Lung (tissue), 12 donors: ENCODE measurements around the gene COLEC12. TPM values are rescaled to one million over a fixed set of nuclear protein-coding genes. Genes with fewer than 3 reads are reported as not detected.

ENCODE experiments used
- ATAC-seq: fragments of 200-7000 bp; cut with Tn5 transposase; one replicate; pipeline ENCODE4 v1.9.1; 2020; ENCODE audit warnings: moderate number of reproducible peaks; ENCODE audit not compliant: insufficient read depth, low FRiP score
- DNase-seq, 3 donors: peaks; one replicate each; pipeline ENCODE4 v3.0.0-alpha.2; 2013 to 2017
- H3K27ac ChIP-seq, 2 donors: one replicate each; pipeline ENCODE4 v1.5.1; 2013; ENCODE audit warnings: mild to moderate bottlenecking in 2 of 2, moderate library complexity in 2 of 2, control low read depth in 1 of 2, inconsistent platforms in 1 of 2, low read depth in 1 of 2, low read length in 1 of 2
- H3K27me3 ChIP-seq, 3 donors: one replicate each; pipeline ENCODE4 v1.5.1; 2013; ENCODE audit warnings: low read length in 2 of 3; ENCODE audit not compliant: control insufficient read depth in 3 of 3, insufficient read depth in 3 of 3
- H3K36me3 ChIP-seq, 4 donors: one replicate each; pipeline ENCODE4 v1.5.1; 2013; ENCODE audit warnings: low read length in 4 of 4, mild to moderate bottlenecking in 1 of 4, moderate library complexity in 1 of 4; ENCODE audit not compliant: control insufficient read depth in 4 of 4, insufficient read depth in 4 of 4
- H3K4me1 ChIP-seq, 5 donors: one replicate each; pipeline ENCODE4 v1.5.1; 2013; ENCODE audit warnings: low read length in 5 of 5, mild to moderate bottlenecking in 2 of 5, moderate library complexity in 1 of 5; ENCODE audit not compliant: control insufficient read depth in 5 of 5, insufficient read depth in 5 of 5
- H3K4me3 ChIP-seq: one replicate; pipeline ENCODE4 v1.5.1; 2013; ENCODE audit warnings: mild to moderate bottlenecking, control low read depth, moderate library complexity
- H3K9ac ChIP-seq, 2 donors: one replicate each; pipeline ENCODE4 v1.5.1; 2013; ENCODE audit warnings: low read length in 2 of 2, control low read depth in 1 of 2; ENCODE audit not compliant: insufficient read depth in 1 of 2
- H3K9me3 ChIP-seq, 4 donors: one replicate each; pipeline ENCODE4 v1.5.1; 2013; ENCODE audit warnings: low read length in 3 of 4, mild to moderate bottlenecking in 1 of 4, moderate library complexity in 1 of 4; ENCODE audit not compliant: control insufficient read depth in 4 of 4, insufficient read depth in 3 of 4
- WGBS, 2 donors: extraction: QIAGEN DNeasy Blood & Tissue Kit; methylation state at CpG; one replicate each; pipeline ENCODE4 v1.1.7; 2013; 5-methylcytosine and 5-hydroxymethylcytosine counted together
- polyA plus RNA-seq, 2 donors: library from polyadenylated mRNA; stranded (reverse); fragments of 200-250 nt; gene quantifications; one replicate each; pipeline ENCODE4 v1.2.1, GENCODE V29; 2013
- total RNA-seq, 2 donors: library from RNA; depleted of rRNA in 1 of 2; stranded (reverse); fragments of >200 nt in 1 of 2; gene quantifications; one replicate each; pipeline ENCODE4 v1.2.1, GENCODE V29; 2014 to 2021
- TF ChIP-seq, protein P1 (sequence below): IDR thresholded peaks from 2 replicates; pipeline ENCODE4 v1.5.1; 2012; ENCODE audit warnings: mild to moderate bottlenecking; ENCODE audit errors: control extremely low read depth, extremely low read depth
- donor health status: control.
- donor health status: control.
- donor health status: Bipolar disorder and iron deficiency.
- donor health status: healthy.
- donor health status: DM: yes; HTN: yes; CAD: no.

Gene COLEC12
- total and polyA plus RNA-seq, 4 donors, result 10.3 to 108 (median 28.1) TPM

DNA sequence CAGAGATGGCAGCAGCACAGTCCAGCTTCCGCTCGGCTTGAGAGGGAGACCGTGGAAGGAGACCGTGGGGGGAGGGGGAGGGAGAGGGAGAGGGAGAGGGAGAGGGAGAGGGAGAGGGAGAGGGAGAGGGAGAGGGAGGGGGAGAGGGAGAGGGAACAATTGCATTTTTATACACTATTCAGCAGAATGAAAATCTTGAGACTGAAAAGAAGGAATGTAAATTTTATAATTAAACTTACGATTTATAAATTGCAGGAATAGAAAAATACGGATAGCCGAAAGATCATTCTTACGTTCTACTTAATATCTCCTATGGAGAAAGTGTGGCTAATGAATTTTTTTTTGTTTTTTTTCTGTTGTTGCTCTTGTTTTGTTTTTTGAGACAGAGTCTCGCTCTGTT, 12.5 kb upstream of the COLEC12 start:
- WGBS, 2 donors, result 96 to 97% methylated on average over 5 to 8 of the region's 9 CpGs
- ATAC-seq (no peak), DNase-seq (no peak)
- Histone ChIP-seq H3K4me3 (no peak overlapping the region), H3K4me1 (peaks cover 0 to 3% (median 0%) of the 10 kb centered on the region in 5 donors), H3K36me3 (no peaks in the 10 kb centered on the region), H3K27ac (no peak overlapping the region), H3K9me3 (no peaks in the 10 kb centered on the region), H3K27me3 (no peaks in the 10 kb centered on the region), H3K9ac (no peak overlapping the region)
- TF ChIP-seq, protein P1, sequence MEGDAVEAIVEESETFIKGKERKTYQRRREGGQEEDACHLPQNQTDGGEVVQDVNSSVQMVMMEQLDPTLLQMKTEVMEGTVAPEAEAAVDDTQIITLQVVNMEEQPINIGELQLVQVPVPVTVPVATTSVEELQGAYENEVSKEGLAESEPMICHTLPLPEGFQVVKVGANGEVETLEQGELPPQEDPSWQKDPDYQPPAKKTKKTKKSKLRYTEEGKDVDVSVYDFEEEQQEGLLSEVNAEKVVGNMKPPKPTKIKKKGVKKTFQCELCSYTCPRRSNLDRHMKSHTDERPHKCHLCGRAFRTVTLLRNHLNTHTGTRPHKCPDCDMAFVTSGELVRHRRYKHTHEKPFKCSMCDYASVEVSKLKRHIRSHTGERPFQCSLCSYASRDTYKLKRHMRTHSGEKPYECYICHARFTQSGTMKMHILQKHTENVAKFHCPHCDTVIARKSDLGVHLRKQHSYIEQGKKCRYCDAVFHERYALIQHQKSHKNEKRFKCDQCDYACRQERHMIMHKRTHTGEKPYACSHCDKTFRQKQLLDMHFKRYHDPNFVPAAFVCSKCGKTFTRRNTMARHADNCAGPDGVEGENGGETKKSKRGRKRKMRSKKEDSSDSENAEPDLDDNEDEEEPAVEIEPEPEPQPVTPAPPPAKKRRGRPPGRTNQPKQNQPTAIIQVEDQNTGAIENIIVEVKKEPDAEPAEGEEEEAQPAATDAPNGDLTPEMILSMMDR, result no peak

DNA sequence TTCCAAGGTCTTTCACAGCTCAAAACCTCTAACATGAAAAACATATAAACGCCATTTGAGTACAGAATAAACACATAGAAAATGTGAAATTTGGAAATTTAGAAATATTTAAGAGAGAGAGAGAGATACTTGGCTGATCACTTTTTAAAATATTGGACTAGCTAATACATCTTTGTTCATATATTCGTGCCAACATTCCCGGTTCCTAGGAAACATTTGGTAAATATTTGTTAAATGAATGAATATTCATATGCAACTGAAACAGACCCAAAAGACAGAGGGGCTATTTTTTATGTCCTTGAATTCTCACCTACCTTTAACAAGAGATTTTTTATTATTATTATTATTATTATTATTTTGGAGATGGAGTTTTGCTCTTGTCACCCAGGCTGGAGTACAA, 8.3 kb upstream of the COLEC12 start:
- H3K27ac ChIP-seq, result no peak overlapping the region
- 64 to 81% methylated on average over 3 of the region's 3 CpGs for WGBS, 2 donors
- H3K4me1 ChIP-seq, result no peaks in the 10 kb centered on the region
- no peak overlapping the region for H3K4me3 ChIP-seq
- no peaks in the 10 kb centered on the region for H3K27me3 ChIP-seq
- no peak overlapping the region for H3K9ac ChIP-seq
- DNase-seq (no peak), ATAC-seq (no peak)
- TF ChIP-seq, protein P1, result no peak
- H3K36me3 ChIP-seq, result no peaks in the 10 kb centered on the region
- no peaks in the 10 kb centered on the region for H3K9me3 ChIP-seq

DNA sequence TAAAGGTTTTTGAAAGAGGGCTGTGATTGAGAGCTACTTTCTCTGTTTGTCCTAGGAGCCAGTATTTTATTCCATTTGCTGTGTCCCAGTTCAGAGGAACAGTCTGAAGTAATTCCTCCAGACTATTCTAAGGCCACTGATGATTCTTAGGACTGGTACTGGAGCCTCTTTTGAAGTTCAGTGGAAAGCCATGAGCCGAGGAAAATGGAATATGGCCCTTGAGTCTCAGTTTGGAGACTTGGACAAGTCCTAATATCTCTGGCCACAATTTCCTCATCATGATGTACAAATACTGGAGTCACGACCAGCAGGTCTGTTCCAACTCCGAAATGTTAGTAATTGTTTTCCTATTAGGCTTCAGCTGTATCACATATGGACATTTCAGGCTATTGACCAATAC, 7.1 kb upstream of the COLEC12 start:
- ATAC-seq (no peak), DNase-seq (no peak)
- Histone ChIP-seq H3K36me3 (no peaks in the 10 kb centered on the region), H3K4me3 (no peak overlapping the region), H3K9ac (no peak overlapping the region), H3K27ac (no peak overlapping the region), H3K27me3 (no peaks in the 10 kb centered on the region), H3K4me1 (no peaks in the 10 kb centered on the region), H3K9me3 (no peaks in the 10 kb centered on the region)
- 81 to 89% methylated on average over 3 of the region's 3 CpGs for WGBS, 2 donors
- TF ChIP-seq, protein P1, result no peak

DNA sequence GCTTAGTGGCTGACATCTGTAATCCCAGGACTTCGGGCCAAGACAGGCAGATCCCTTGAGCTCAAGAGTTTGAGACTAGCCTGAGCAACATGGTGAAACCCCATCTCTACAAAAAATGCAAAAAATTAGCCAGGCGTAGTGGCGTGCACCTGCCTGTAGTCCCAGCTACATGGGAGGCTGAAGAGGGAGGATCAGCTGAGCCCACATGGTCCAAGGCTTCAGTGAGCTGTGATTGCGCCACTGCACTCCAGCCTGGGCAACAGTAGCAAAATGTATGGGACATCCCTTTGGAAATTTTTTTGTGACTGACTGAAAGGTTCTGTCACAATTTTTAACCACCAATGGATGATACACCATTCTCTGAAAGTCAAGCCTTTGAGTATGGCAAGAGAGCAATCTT, 6.3 kb upstream of the COLEC12 start:
- Histone ChIP-seq H3K27me3 (no peaks in the 10 kb centered on the region), H3K9ac (no peak overlapping the region), H3K9me3 (no peaks in the 10 kb centered on the region), H3K4me1 (no peaks in the 10 kb centered on the region), H3K27ac (no peak overlapping the region), H3K4me3 (no peak overlapping the region), H3K36me3 (no peaks in the 10 kb centered on the region)
- 92 to 95% methylated on average over 4 of the region's 4 CpGs for WGBS, 2 donors
- no peak for DNase-seq
- TF ChIP-seq, protein P1, result no peak
- no peak for ATAC-seq
